NCI-H345 (cell line): ENCODE data around the gene IL17C.

Source experiments
- DNase-seq: peaks from one replicate; lab custom pipeline; 2025; lab: John Stamatoyannopoulos, UW

IL17C gene

GRCh38 chr16:88685156-88686061, 47.0 kb downstream of the IL17C start:
- DNase-seq: no peak

- peak; percentile 64 for DNase-seq
Observed at GRCh38 chr16:88686062-88686438, 47.7 kb downstream of the IL17C start.

GRCh38 chr16:88686439-88687253, 48.3 kb downstream of the IL17C start, which contains the start of gene SNAI3:
Gene SNAI3 (minus strand): TSS chr16:88686507. CDS start chr16:88686406, 101 bp downstream.
- peak; percentile 82 for DNase-seq

- DNase-seq: no peak
Observed at GRCh38 chr16:88687254-88687576, 48.8 kb downstream of the IL17C start.

GRCh38 chr16:88687676-88688012, 49.3 kb downstream of the IL17C start:
- no peak for DNase-seq

- DNase-seq: peak; percentile 82
Observed at GRCh38 chr16:88688013-88688778, 49.8 kb downstream of the IL17C start.
